GM12875 (cell line): ENCODE results near the gene ETV3L.
A peak's percentile ranks its signal among the peaks of the same experiment; 100 is the strongest.

ENCODE experiments used
- H3K4me3 ChIP-seq: one replicate; pipeline ENCODE4 v1.5.1; 2011; ENCODE audit warnings: low read depth, low read length, control low read depth
- CTCF ChIP-seq: IDR thresholded peaks from 2 replicates; pipeline ENCODE4 v1.5.1; 2011; ENCODE audit warnings: low read depth, mild to moderate bottlenecking, control low read depth, inconsistent platforms, low read length, moderate library complexity, borderline replicate concordance; ENCODE audit not compliant: insufficient read depth

ETV3L gene

GRCh38 chr1:157090196-157090647 lies 9.4 kb downstream of the ETV3L start:
- no peak overlapping the region for H3K4me3 ChIP-seq
- TF ChIP-seq CTCF: peak; percentile 88

GRCh38 chr1:157089789-157090188 lies 9.8 kb downstream of the ETV3L start:
- H3K4me3 ChIP-seq: no peak overlapping the region
- no peak for TF ChIP-seq CTCF

- TF ChIP-seq CTCF: no peak
- H3K4me3 ChIP-seq: no peak overlapping the region
Measured at GRCh38 chr1:157088607-157089006, 11.0 kb downstream of the ETV3L start.

GRCh38 chr1:157087030-157087429 lies 12.6 kb downstream of the ETV3L start:
- no peak for TF ChIP-seq CTCF
- H3K4me3 ChIP-seq: no peak overlapping the region

- no peak for TF ChIP-seq CTCF
Measured at GRCh38 chr1:157086299-157086698, 13.3 kb downstream of the ETV3L start.

GRCh38 chr1:157085421-157085820 lies 14.2 kb downstream of the ETV3L start:
- TF ChIP-seq CTCF: no peak
- no peak overlapping the region for H3K4me3 ChIP-seq

More at GRCh38 chr1:157086299-157086698, 13.3 kb downstream of the ETV3L start:
- H3K4me3 ChIP-seq: no peak overlapping the region

- TF ChIP-seq CTCF: no peak
- H3K4me3 ChIP-seq: no peak overlapping the region
Measured at GRCh38 chr1:157084720-157085119, 14.9 kb downstream of the ETV3L start.
